Endodermal cell (in vitro differentiated cells): ENCODE results near the gene MAN1B1. TPM values are rescaled to one million over a fixed set of nuclear protein-coding genes. Genes with fewer than 3 reads are reported as not detected.

Source experiments
- DNase-seq: peaks from one replicate; pipeline ENCODE4 v3.0.0-alpha.2; 2017
- H3K27ac ChIP-seq: 2 replicates; pipeline ENCODE4 v1.5.1; 2013; ENCODE audit warnings: mild to moderate bottlenecking, low read depth, low read length, moderate library complexity
- H3K27me3 ChIP-seq: 2 replicates; pipeline ENCODE4 v1.6.1; 2013; ENCODE audit warnings: mild to moderate bottlenecking, low read length, moderate library complexity; ENCODE audit not compliant: insufficient read depth, control insufficient read depth, poor library complexity, severe bottlenecking
- H3K36me3 ChIP-seq: 2 replicates; pipeline ENCODE4 v1.7.0; 2013; ENCODE audit warnings: mild to moderate bottlenecking, low read length, moderate library complexity; ENCODE audit not compliant: control insufficient read depth, insufficient read depth
- H3K4me1 ChIP-seq: one replicate; pipeline ENCODE4 v1.7.0; 2013; ENCODE audit warnings: low read length; ENCODE audit not compliant: control insufficient read depth, insufficient read depth
- H3K4me3 ChIP-seq: 2 replicates; pipeline ENCODE4 v1.5.1; 2013; ENCODE audit warnings: mild to moderate bottlenecking, low read length, moderate library complexity
- H3K9ac ChIP-seq: 2 replicates; pipeline ENCODE4 v1.6.1; 2013; ENCODE audit warnings: mild to moderate bottlenecking, low read length, moderate library complexity; ENCODE audit not compliant: poor library complexity, severe bottlenecking; ENCODE audit errors: extremely low read depth
- H3K9me3 ChIP-seq: 2 replicates; pipeline ENCODE4 v1.6.1; 2013; ENCODE audit warnings: mild to moderate bottlenecking, low read length, moderate library complexity; ENCODE audit not compliant: control insufficient read depth
- H3K27ac Mint-ChIP-seq: 2 replicates; pipeline ENCODE4 v1.8.0; 2020; ENCODE audit warnings: mixed read lengths
- H3K27me3 Mint-ChIP-seq: 2 replicates; pipeline ENCODE4 v1.8.0; 2021; ENCODE audit warnings: mild to moderate bottlenecking, mixed read lengths; ENCODE audit not compliant: insufficient read depth
- H3K36me3 Mint-ChIP-seq: 2 replicates; pipeline ENCODE4 v1.8.0; 2020; ENCODE audit warnings: low read depth, mixed read lengths
- H3K4me1 Mint-ChIP-seq: 2 replicates; pipeline ENCODE4 v1.8.0; 2020; ENCODE audit warnings: mixed read lengths
- H3K4me3 Mint-ChIP-seq: 2 replicates; pipeline ENCODE4 v1.8.0; 2020; ENCODE audit warnings: mild to moderate bottlenecking, moderate library complexity, mixed read lengths
- H3K9me3 Mint-ChIP-seq: 2 replicates; pipeline ENCODE4 v1.8.0; 2020; ENCODE audit warnings: mild to moderate bottlenecking, mixed read lengths
- CTCF ChIP-seq: fragments of 200-600 bp; sonication (generic); conservative IDR thresholded peaks from 2 replicates; pipeline ENCODE4 v1.5.0; 2021; ENCODE audit warnings: antibody characterized with exemption, mild to moderate bottlenecking
- WGBS, 2 experiments: methylation state at CpG; one replicate each; pipeline versions ENCODE4 v1.1.5 to v1.1.7; 2013; ENCODE audit warnings: missing lambda C conversion rate in 2 of 2, mixed read lengths in 1 of 2; ENCODE audit not compliant: insufficient coverage in 1 of 2, insufficient read length in 1 of 2; 5-methylcytosine and 5-hydroxymethylcytosine counted together
- total RNA-seq, 2 donors: library from RNA; stranded (reverse); fragmentation: NEBNext Ultra II Directional in 1 of 2; extraction: Animal tissue kit (Norgen Biotek cat#: 25700) in 1 of 2; gene quantifications; 2 replicates in 1 of 2; 3 replicates in 1 of 2; pipeline ENCODE4 v1.2.1, GENCODE V29; 2021

The MAN1B1 gene
- total RNA-seq, 2 donors from 2014 or later: 62.1 to 63.5 TPM

GRCh38 chr9:137077758-137078693 lies 8.8 kb upstream of the MAN1B1 start:
- Mint-ChIP-seq H3K27me3 (peaks cover 41% of the 10 kb centered on the region), H3K36me3 (no peaks in the 10 kb centered on the region), H3K9me3 (no peaks in the 10 kb centered on the region), H3K4me3 (peak overlapping the region; percentile 50), H3K4me1 (no peaks in the 10 kb centered on the region), H3K27ac (no peak overlapping the region)
- DNase-seq: peak; percentile 65
- WGBS, 2 experiments: 18 to 27% methylated on average over 27 to 76 of the region's 76 CpGs
- peak overlapping the region; percentile 56 for H3K4me3 ChIP-seq
- peaks cover 37% of the 10 kb centered on the region for H3K27me3 ChIP-seq
- H3K4me1 ChIP-seq: no peaks in the 10 kb centered on the region
- TF ChIP-seq CTCF: no peak
- no peak overlapping the region for H3K9ac ChIP-seq
- no peak overlapping the region for H3K27ac ChIP-seq
- no peaks in the 10 kb centered on the region for H3K36me3 ChIP-seq
- H3K9me3 ChIP-seq: no peaks in the 10 kb centered on the region

GRCh38 chr9:137078701-137079400 lies 7.9 kb upstream of the MAN1B1 start:
- Mint-ChIP-seq H3K27ac (no peak overlapping the region), H3K9me3 (no peaks in the 10 kb centered on the region), H3K4me1 (no peaks in the 10 kb centered on the region), H3K27me3 (peaks cover 38% of the 10 kb centered on the region), H3K4me3 (peak overlapping the region; percentile 50), H3K36me3 (no peaks in the 10 kb centered on the region)
- no peak overlapping the region for H3K9ac ChIP-seq
- no peaks in the 10 kb centered on the region for H3K4me1 ChIP-seq
- no peak overlapping the region for H3K4me3 ChIP-seq
- WGBS, 2 experiments: 42 to 50% methylated on average over 33 to 51 of the region's 51 CpGs
- H3K27ac ChIP-seq: no peak overlapping the region
- no peaks in the 10 kb centered on the region for H3K36me3 ChIP-seq
- peaks cover 37% of the 10 kb centered on the region for H3K27me3 ChIP-seq
- peak; percentile 89 for DNase-seq
- TF ChIP-seq CTCF: no peak
- no peaks in the 10 kb centered on the region for H3K9me3 ChIP-seq

GRCh38 chr9:137079401-137079787 lies 7.4 kb upstream of the MAN1B1 start:
- Histone ChIP-seq H3K27me3 (peaks cover 37% of the 10 kb centered on the region), H3K4me3 (no peak overlapping the region), H3K4me1 (no peaks in the 10 kb centered on the region), H3K36me3 (no peaks in the 10 kb centered on the region), H3K9ac (no peak overlapping the region), H3K27ac (no peak overlapping the region), H3K9me3 (no peaks in the 10 kb centered on the region)
- Mint-ChIP-seq H3K4me3 (no peak overlapping the region), H3K27ac (no peak overlapping the region), H3K27me3 (peaks cover 36% of the 10 kb centered on the region), H3K36me3 (no peaks in the 10 kb centered on the region), H3K4me1 (no peaks in the 10 kb centered on the region), H3K9me3 (no peaks in the 10 kb centered on the region)
- WGBS, 2 experiments: 85 to 86% methylated on average over 11 to 13 of the region's 13 CpGs
- no peak for DNase-seq
- no peak for TF ChIP-seq CTCF
